ENCODE data around the gene CEP135.

DNA sequence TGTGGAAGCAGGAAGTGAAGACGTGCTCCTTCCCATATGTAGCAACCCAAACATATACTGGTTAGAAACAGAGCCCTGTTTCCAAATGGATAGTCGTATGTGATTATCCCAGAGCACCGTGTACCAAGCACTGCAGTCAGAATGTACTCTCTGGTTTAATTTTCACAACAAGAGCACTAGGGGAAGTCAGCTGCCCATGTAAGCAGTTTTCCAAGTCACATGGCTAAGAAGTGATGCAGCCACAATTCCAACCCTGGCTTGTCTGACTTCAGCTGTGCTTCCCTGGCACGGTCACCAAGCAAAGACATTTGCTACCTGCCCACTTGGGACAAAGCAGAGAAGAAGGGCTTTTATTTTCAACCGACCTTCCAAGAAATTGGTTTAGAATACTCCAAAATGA is 28.2 kb upstream of the CEP135 start:
- TF ChIP-seq TAF1 (IDR thresholded peaks at IDR 0.05; ENCODE audit: borderline replicate concordance, low read depth, low read length) (no peak), SMC3 (IDR thresholded peaks at IDR 0.05; ENCODE audit: low read depth, low read length) (no peak), TEAD4 (IDR thresholded peaks at IDR 0.05; ENCODE audit: borderline replicate concordance, insufficient read depth) (no peak), EP300 (IDR thresholded peaks at IDR 0.05; ENCODE audit: borderline replicate concordance in 1 of 2, low read depth in 1 of 2, low read length in 1 of 2) (no peak), SIN3A (IDR thresholded peaks at IDR 0.05; ENCODE audit: borderline replicate concordance, low read depth, low read length) (no peak), MXI1 (IDR thresholded peaks at IDR 0.05; ENCODE audit: low read depth, low read length) (no peak), RXRA (IDR thresholded peaks at IDR 0.05; ENCODE audit: borderline replicate concordance, low read depth) (no peak), GATA2 (CRISPR knock-in tag; IDR thresholded peaks at IDR 0.05) (no peak), NFIC (IDR thresholded peaks at IDR 0.05; ENCODE audit: borderline replicate concordance) (no peak), RAD21 (IDR thresholded peaks at IDR 0.05; ENCODE audit: low read length) (no peak), MEF2A (IDR thresholded peaks at IDR 0.05; ENCODE audit: borderline replicate concordance, low read depth) (no peak)
- TF ChIP-seq, protein P1, sequence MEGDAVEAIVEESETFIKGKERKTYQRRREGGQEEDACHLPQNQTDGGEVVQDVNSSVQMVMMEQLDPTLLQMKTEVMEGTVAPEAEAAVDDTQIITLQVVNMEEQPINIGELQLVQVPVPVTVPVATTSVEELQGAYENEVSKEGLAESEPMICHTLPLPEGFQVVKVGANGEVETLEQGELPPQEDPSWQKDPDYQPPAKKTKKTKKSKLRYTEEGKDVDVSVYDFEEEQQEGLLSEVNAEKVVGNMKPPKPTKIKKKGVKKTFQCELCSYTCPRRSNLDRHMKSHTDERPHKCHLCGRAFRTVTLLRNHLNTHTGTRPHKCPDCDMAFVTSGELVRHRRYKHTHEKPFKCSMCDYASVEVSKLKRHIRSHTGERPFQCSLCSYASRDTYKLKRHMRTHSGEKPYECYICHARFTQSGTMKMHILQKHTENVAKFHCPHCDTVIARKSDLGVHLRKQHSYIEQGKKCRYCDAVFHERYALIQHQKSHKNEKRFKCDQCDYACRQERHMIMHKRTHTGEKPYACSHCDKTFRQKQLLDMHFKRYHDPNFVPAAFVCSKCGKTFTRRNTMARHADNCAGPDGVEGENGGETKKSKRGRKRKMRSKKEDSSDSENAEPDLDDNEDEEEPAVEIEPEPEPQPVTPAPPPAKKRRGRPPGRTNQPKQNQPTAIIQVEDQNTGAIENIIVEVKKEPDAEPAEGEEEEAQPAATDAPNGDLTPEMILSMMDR (IDR thresholded peaks at IDR 0.05), result no peak
- TF ChIP-seq, protein P2, sequence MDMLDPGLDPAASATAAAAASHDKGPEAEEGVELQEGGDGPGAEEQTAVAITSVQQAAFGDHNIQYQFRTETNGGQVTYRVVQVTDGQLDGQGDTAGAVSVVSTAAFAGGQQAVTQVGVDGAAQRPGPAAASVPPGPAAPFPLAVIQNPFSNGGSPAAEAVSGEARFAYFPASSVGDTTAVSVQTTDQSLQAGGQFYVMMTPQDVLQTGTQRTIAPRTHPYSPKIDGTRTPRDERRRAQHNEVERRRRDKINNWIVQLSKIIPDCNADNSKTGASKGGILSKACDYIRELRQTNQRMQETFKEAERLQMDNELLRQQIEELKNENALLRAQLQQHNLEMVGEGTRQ (IDR thresholded peaks at IDR 0.05; ENCODE audit: borderline replicate concordance, low read depth, low read length), result no peak
- TF ChIP-seq, protein P3, sequence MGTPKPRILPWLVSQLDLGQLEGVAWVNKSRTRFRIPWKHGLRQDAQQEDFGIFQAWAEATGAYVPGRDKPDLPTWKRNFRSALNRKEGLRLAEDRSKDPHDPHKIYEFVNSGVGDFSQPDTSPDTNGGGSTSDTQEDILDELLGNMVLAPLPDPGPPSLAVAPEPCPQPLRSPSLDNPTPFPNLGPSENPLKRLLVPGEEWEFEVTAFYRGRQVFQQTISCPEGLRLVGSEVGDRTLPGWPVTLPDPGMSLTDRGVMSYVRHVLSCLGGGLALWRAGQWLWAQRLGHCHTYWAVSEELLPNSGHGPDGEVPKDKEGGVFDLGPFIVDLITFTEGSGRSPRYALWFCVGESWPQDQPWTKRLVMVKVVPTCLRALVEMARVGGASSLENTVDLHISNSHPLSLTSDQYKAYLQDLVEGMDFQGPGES (IDR thresholded peaks at IDR 0.05; ENCODE audit: low read depth, low read length), result no peak

Data from SK-N-SH (cell line).